H1 (cell line): ENCODE results near the gene F8A2.
"Not testable (repeated sequence)": the region's sequence is repeated elsewhere in the genome, so short reads cannot be mapped to it uniquely, and the experiment has no call there.

Source experiments
- CHD2 ChIP-seq: IDR thresholded peaks from 2 replicates; pipeline ENCODE4 v1.6.1; 2012; ENCODE audit warnings: low read length, improper control_type of control experiment
- EGR1 ChIP-seq: IDR thresholded peaks from 2 replicates; pipeline ENCODE4 v1.6.1; 2011; ENCODE audit warnings: low read depth, low read length, borderline replicate concordance
- JUN ChIP-seq: IDR thresholded peaks from 2 replicates; pipeline ENCODE4 v1.6.1; 2011; ENCODE audit warnings: low read depth, mild to moderate bottlenecking, improper control_type of control experiment, low read length
- JUND ChIP-seq: IDR thresholded peaks from 2 replicates; pipeline ENCODE4 v1.6.1; 2011; ENCODE audit warnings: mild to moderate bottlenecking, improper control_type of control experiment, low read length
- POU5F1 ChIP-seq: IDR thresholded peaks from 2 replicates; pipeline ENCODE4 v1.6.1; 2011; ENCODE audit warnings: low read depth, mild to moderate bottlenecking, low read length, moderate library complexity
- SP2 ChIP-seq: IDR thresholded peaks from 2 replicates; pipeline ENCODE4 v1.6.1; 2012; ENCODE audit warnings: mild to moderate bottlenecking, low read length, inconsistent platforms
- TEAD4 ChIP-seq: IDR thresholded peaks from 2 replicates; pipeline ENCODE4 v1.6.1; 2012; ENCODE audit warnings: low read depth, low read length, inconsistent platforms, mixed read lengths
- YY1 ChIP-seq: IDR thresholded peaks from 2 replicates; pipeline ENCODE4 v1.6.1; 2011; ENCODE audit warnings: low read depth, mild to moderate bottlenecking, low read length
- TF ChIP-seq, protein P1 (sequence below), 3 experiments: IDR thresholded peaks; 1 replicate in 2 of 3; 2 replicates in 1 of 3; pipeline versions ENCODE4 v1.5.1 to v1.6.1; 2011; ENCODE audit warnings: low read length in 3 of 3, mild to moderate bottlenecking in 3 of 3, inconsistent platforms in 2 of 3, low read depth in 1 of 3, moderate library complexity in 1 of 3; ENCODE audit not compliant: insufficient read depth in 1 of 3; ENCODE audit errors: control extremely low read depth in 1 of 3
- TF ChIP-seq, protein P2 (sequence below): IDR thresholded peaks from 2 replicates; pipeline ENCODE4 v1.6.1; 2012; ENCODE audit warnings: inconsistent platforms

GRCh38 chrX:155373777-155374458 lies 8.0 kb upstream of the F8A2 start:
- TF ChIP-seq, protein P1, sequence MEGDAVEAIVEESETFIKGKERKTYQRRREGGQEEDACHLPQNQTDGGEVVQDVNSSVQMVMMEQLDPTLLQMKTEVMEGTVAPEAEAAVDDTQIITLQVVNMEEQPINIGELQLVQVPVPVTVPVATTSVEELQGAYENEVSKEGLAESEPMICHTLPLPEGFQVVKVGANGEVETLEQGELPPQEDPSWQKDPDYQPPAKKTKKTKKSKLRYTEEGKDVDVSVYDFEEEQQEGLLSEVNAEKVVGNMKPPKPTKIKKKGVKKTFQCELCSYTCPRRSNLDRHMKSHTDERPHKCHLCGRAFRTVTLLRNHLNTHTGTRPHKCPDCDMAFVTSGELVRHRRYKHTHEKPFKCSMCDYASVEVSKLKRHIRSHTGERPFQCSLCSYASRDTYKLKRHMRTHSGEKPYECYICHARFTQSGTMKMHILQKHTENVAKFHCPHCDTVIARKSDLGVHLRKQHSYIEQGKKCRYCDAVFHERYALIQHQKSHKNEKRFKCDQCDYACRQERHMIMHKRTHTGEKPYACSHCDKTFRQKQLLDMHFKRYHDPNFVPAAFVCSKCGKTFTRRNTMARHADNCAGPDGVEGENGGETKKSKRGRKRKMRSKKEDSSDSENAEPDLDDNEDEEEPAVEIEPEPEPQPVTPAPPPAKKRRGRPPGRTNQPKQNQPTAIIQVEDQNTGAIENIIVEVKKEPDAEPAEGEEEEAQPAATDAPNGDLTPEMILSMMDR (IDR thresholded peaks at IDR 0.05; ENCODE audit: control extremely low read depth in 1 of 3, insufficient read depth in 1 of 3, low read depth in 1 of 3, low read length in 3 of 3), result not testable (repeated sequence)
- not testable (repeated sequence) for TF ChIP-seq TEAD4, EGR1, JUN, POU5F1, JUND, YY1, SP2, CHD2
- TF ChIP-seq, protein P2, sequence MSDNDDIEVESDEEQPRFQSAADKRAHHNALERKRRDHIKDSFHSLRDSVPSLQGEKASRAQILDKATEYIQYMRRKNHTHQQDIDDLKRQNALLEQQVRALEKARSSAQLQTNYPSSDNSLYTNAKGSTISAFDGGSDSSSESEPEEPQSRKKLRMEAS, result not testable (repeated sequence)
